Stimulated activated naive CD4-positive, alpha-beta T cell treated with Interleukin-2 at 50 U/mL for 16 hours (primary cell): ENCODE data around the gene MRPL47.

Experiments
- DNase-seq: peaks from one replicate; lab custom pipeline; 2025; lab: John Stamatoyannopoulos, UW

MRPL47 gene

DNA sequence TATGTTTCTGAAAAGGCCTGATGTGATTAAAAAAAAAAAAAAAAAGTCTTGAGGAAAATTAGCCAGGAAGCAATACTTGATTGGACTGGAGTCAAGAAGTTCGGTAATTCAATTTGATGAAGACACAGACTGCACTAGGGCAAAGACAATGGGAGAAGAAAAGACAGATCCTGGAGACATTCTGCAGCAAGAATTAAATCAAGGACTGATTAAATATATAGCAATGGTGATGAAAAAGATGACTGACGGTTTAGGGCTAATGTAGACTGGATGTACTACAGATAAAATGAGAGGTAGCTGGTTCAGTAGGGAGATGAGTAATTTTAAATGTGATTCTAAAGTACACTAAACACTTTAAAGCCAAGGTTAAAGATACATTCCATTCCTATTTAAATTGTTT, 13.8 kb downstream of the MRPL47 start:
- DNase-seq = no peak

DNA sequence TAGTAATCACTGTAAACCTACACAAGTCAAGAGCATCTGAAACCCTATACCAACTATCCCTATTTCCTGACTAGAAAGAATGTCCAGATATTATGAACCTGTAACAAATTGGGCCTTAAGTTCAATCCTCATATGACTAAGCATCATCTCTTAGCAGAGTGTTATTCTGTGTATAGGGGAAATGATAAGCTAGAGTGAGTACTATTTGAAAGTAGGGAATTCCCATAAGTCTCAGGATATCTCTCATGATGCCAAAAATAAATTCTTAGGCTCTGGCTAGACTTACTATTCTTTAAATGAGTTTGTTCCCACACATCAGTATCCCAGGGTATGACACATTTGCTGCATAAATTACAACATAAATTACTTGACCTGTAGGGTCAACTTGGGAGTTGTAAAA, 15.3 kb downstream of the MRPL47 start:
- DNase-seq = no peak

DNA sequence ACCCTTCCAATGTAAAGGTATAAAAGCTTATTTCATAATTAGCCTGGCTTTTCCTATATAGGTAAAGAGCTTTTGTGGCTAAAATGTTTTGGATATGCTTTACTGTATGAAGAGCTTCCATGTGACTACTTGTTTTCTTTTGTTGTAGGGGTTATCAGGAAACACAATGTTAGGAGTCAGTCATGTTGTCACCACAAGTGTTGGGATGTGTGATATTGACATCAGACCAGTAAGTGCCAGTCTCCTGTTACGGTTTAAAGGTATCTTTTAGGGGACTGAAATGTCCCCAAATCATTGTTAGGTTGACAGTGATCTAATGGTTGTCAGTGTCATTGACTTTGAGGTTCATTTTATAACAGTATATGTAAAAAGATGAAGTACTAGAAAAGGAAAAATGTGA, 23.4 kb downstream of the MRPL47 start:
- DNase-seq = no peak

DNA sequence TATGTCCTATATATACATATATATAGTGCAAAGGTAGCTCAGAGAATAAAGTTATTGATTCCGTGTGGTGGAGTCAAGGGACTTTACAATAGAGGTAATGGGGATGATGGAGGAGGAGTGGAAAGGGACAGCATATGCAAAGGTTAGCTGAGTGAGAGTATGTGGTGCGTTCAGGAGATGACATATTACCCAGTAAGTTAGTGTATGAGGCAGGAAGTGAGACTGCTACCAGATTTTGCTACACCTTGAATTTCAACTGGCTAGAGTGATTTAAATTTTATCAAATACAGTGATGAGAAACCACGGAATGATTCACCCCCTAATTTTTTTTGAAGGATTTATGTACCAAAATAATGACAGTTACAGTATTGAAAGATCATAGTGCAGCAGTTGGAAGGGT, 38.9 kb downstream of the MRPL47 start:
- DNase-seq = no peak

DNA sequence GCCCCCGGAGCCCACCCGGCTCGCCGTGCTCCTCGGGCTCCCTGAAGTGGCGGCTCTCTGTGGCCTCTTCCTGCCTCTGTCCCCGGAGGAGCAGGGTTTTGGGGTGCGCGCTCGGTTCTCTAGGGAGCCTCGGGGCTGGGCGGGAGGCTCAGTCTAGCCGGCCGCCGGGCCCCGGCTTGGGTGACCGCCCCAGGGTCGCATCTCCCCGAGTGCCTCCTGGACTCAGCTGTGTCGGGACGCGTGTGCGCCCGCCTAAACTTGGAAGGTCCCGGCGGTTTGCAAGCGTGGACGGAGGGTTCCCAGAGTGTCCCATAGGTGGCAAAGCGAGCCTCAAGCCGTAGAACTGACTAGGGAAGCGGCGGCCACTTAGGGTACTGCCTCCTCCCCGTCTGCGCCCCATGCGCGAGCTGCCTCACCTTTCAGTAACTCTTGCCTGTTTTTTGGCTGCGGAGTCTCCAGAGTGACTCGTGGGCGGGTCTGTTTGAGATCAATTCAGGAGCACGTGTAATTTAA, 41.1 kb downstream of the MRPL47 start:
- DNase-seq = peak; percentile 68

DNA sequence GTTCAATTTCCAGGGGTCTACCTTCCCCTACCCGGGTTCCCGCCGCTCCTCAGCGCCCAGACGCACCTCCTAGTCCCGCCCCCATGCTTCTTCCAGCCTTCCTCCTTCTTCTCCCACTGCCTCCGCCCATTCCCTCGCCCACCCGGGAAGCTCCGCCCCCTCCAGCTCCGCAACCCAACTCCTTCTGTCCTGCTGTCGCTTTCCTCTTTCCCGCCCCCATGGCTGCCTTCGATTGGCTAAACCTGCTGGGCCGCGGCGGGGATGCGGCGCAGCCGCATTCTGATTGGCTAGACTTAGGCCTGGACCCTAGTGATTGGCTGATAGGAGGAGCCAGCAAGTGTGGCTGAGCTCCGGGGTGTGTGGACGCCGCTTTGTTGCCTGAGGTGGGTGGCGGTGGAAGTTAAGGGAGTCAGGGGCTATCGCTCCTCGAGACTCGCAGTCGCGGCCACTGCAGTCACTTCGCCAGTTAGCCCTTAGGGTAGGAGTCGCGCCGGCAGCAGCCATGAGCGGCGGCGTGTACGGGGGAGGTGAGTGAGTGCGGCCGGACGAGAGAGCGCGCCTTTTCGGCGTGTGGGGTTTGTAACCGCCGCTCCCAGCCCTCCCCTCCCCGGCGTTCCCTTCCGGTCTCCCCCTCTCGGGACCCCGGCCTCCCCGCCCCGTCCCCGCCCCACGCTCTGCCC, 41.7 kb downstream of the MRPL47 start, which contains the start of gene ACTL6A:
ACTL6A (plus strand) TSS at position 336 of the 680 bp plus-strand sequence; CDS start at position 503, 167 bp downstream.
- peak; percentile 99 for DNase-seq

DNA sequence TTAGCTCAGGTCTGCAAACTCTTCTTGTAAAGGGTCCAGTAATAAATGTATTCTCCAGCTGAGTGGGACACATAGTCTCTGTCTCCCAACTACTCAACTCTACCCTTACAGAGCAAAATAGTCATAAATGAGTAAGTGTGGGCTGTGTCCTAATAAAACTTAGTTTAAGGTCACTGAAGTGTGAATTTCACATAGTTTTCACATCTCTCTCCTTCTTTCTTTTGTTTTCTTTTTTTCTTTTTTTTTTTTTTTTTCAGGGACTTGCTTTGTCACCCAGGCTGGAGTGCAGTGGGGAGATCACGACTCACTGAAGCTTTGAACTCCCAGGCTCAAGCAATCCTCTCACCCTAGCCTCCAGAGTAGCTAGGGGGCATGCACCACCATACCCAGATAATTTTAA, 43.6 kb downstream of the MRPL47 start:
- DNase-seq = no peak

DNA sequence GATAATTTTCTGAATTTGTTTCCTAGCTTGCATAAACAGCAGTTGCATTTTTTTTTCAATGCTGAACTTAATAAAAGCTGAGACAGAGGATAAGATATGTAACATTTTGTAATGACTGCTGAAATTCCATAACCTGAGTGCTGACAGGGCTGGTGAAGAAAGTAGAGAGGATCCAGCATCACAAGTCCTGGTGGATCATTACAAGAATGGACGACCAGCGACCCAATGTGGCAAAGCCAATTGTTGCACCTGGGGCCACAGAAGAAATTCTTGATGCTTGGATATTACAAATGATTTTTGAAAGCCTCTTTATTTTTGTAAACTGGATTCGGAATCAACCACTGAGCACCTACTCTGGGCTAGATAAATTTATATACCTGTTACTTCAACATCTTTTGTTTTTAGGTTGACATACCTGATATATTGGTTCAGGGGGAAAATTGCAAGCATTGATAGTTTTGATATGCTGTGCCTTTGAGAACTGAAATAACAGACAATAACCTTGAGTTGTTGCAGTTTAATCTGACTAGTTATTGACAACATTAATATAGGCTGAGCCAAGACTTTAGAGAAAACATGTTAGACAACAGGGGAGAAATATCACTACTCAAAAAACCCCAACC, 45.6 kb downstream of the MRPL47 start:
- peak; percentile 20 for DNase-seq

DNA sequence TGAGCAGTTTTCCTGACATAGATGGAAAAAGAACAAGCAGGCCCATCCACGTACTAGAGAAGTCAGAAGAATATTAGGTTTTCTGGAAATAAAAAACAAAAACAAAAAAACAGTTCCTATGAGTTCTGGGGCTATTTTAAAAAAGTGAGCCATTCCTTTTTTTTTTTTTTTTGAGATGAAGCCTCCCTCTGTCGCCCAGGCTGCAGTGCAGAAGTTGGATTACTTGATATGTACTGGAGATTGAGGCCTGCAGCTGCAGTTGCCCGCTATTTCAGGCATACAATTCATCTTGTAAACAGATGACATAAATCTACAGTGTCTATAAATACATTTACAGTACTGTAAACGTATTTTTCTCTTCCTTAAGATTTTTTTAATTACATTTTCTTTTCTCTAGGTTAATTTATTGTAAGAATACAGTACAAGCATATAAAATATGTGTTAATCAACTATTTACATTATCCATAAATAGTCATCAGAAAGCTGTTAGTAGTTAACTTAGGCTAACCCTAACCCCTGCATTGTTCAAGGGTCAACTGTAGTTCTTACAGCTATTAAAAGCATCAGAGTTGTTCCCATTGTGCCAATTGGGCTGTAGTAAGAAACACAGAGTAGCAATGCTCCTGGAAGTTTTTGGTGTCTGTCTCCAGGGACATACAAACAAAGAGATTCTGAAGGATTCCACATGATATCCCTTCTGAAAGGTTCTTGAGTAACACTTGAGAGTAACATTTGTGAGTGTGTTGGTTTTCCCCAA, 52.9 kb downstream of the MRPL47 start:
- no peak for DNase-seq

DNA sequence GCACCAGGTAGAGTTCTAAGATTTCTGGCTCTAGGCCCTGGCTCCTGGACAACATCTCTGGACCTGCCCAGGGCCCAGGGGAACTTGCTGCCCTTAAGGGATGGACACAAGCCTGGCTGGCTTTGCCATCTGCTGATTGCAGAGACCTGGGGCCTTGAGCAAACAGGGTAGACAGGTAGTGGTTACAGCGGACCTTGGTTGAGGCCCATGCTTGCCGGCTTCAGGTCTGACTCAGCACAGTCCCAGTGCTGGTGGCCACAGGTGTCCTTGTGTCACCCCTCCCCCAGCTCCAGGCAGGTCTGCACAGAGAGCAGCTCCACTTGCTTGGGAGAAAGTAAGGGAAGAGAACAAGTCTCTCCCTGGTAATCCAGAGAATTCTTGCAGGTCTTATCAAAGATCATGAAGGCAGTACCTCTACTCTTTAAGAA, 57.6 kb downstream of the MRPL47 start:
- no peak for DNase-seq

DNA sequence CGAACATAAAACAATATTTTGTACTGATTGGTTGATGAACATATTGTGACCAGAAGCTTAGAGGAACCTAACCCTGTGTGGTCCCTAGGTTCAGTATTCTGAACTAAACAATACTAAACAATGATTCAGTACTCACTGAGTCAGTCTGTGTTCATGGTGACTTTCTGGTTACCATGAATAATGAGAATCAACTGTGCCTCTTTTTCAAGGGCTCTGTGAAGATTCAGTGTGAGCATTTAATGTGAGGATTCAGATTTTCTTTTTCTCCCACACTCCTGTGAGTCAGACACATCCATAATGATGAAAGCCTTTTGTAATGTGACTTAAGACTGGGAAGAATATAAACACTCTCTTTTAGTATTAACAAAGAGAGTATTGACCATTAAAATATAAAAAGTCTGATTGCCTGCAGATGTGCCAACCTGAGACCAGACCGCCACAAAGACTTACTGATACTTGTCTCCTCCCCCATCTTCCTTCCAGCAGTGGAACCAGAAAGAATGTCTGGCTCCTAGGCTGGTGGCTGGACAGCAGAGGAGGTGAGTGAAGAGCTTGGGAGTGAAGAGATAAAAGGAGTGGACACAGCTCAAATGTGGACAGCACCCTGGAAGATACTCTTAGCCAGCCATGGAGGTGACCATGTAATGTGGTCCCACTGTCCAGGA, 59.3 kb downstream of the MRPL47 start:
- DNase-seq = no peak

DNA sequence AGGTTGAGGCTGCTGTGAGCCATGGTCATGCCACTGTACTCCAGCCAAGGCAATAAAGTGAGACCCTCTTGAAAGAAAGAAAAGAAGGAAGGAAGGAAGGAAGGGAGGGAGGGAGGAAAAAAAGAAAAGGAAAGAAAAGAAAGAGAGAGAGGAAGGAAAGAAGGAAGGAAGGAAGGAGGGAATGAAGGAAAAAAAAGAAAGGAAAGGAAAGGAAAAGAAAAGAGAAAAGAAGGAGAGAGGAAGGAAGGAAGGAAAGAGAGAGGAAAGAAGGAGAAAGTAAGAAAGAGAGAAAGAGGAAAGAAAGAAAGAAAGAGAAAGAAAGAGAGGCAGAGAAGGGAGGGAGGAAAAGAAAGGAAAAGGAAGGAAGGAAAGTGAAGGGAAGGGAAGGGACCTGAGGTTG, 62.1 kb downstream of the MRPL47 start:
- DNase-seq = no peak

DNA sequence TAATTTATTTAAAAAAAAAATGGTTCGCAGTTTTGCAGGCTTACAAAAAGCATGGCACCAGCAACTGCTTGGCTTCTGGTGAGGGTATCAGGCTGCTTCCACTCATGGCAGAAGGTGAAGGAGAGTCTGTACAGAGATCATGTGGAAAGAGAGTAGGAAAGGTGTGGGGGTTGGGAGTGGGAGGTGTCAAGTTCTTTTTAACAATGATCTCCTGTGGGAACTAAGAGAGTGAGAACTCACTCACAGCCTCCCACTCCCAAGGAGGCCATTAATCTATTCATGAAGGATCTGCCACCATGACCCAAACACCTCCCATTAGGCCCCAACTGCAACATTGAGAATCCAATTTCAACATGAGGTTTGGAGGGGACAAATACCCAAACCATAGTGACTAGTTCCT, 62.8 kb downstream of the MRPL47 start:
- no peak for DNase-seq

DNA sequence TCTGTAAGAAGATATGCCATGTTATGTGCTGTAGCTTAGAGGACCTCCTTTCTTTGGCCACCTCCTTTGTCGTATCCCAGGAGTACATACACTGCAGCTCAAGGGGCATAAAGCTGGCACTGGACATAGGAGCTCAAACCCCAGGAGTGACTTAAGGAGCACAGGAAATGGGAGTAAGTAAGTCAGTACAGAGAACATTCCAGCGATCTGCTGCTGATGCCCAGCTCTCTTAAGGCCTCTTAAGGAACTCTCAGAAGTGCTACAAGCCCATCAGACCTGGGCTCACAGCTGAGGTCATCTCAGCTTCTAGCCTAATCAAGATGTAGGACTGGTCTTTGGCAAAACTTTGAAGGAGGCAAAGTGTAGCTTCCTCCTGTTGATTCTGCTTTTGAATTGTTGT, 63.3 kb downstream of the MRPL47 start:
- no peak for DNase-seq
